Stomach smooth muscle (tissue), 2 donors: ENCODE data around the gene FANK1.
"Not testable (repeated sequence)": the region's sequence is repeated elsewhere in the genome, so short reads cannot be mapped to it uniquely, and the experiment has no call there.

ENCODE experiments used
- H3K27ac ChIP-seq: one replicate; pipeline ENCODE4 v1.7.0; 2013; ENCODE audit warnings: mild to moderate bottlenecking, low read length, inconsistent platforms
- H3K27me3 ChIP-seq, 2 donors: one replicate each; pipeline ENCODE4 v1.7.0; 2013; ENCODE audit warnings: low read length in 2 of 2; ENCODE audit not compliant: insufficient read depth in 2 of 2, control insufficient read depth in 1 of 2
- H3K36me3 ChIP-seq, 2 donors: one replicate each; pipeline ENCODE4 v1.7.0; 2013; ENCODE audit warnings: low read length in 2 of 2; ENCODE audit not compliant: control insufficient read depth in 2 of 2, insufficient read depth in 2 of 2
- H3K4me1 ChIP-seq: one replicate; pipeline ENCODE4 v1.7.0; 2013; ENCODE audit warnings: low read length; ENCODE audit not compliant: control insufficient read depth, insufficient read depth
- H3K4me3 ChIP-seq, 2 donors: one replicate each; pipeline ENCODE4 v1.7.0; 2013; ENCODE audit warnings: low read length in 2 of 2
- H3K9ac ChIP-seq, 2 donors: one replicate each; pipeline ENCODE4 v1.7.0; 2013; ENCODE audit warnings: low read length in 2 of 2, mild to moderate bottlenecking in 1 of 2
- H3K9me3 ChIP-seq, 2 donors: one replicate each; pipeline ENCODE4 v1.7.0; 2013; ENCODE audit warnings: low read length in 2 of 2; ENCODE audit not compliant: control insufficient read depth in 2 of 2
- donor health status: healthy.
- donor health status: Pancreatic carcinoma.

FANK1 gene

GRCh38 chr10:125892402-125892801 lies 4.0 kb upstream of the FANK1 start:
- not testable (repeated sequence) for H3K27ac ChIP-seq, H3K9ac ChIP-seq, H3K9me3 ChIP-seq, H3K27me3 ChIP-seq, H3K4me1 ChIP-seq, H3K4me3 ChIP-seq, H3K36me3 ChIP-seq

GRCh38 chr10:125894176-125894575 lies 2.2 kb upstream of the FANK1 start:
- H3K27me3 ChIP-seq, H3K4me1 ChIP-seq, H3K36me3 ChIP-seq, H3K4me3 ChIP-seq, H3K9ac ChIP-seq, H3K27ac ChIP-seq, H3K9me3 ChIP-seq: not testable (repeated sequence)

DNA sequence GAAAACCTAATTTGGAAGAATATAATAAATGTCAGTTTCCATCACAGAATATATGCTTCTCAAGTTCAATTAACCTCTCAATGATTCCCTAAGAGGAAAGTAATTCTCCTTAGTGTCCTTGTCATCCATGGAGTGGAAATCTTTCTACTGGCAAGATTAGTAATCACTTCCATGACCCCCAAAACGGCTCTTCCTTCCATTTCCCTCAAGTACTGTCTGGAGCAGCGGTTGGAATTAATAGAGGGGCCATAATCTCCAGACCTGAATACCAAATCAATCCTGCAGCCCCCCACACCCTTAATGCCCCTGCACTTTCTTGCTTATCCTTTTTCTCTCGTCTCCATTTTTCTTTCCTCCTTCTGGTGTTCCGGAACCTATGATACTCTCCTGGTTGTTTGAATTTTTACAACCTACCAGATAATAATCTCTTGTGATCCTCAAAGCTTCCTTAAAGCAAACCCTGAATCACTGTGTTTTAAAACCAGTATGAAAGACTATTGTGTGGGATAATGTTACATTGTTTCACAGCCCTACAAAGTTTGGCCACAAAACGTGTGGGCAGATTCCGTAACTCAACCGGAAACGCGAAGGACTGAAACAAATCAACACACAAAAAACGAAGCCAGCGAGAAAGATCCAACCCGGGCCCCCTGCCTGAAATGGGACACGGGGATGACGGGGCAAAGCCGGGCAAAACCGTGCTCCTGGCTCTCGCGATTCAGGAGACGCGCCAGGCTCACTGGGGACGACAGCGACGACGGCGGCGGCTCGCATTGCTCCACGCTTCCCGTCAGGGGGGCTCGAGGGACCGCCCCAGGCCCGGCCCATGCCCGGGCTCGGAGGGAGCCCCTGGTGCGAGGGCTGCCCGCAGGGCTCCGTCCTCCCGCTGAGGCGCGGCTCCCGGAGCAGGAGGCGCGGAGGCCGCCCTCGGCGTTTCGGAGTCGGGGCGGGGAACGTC lies 955 bp upstream of the FANK1 start:
- H3K27me3 ChIP-seq, H3K9me3 ChIP-seq, H3K4me1 ChIP-seq, H3K36me3 ChIP-seq: not testable (repeated sequence)
- Histone ChIP-seq H3K27ac (peak overlapping the region; percentile 18), H3K9ac (peak overlapping the region; percentile 37 to 75), H3K4me3 (peak overlapping the region; percentile 59 to 79)

DNA sequence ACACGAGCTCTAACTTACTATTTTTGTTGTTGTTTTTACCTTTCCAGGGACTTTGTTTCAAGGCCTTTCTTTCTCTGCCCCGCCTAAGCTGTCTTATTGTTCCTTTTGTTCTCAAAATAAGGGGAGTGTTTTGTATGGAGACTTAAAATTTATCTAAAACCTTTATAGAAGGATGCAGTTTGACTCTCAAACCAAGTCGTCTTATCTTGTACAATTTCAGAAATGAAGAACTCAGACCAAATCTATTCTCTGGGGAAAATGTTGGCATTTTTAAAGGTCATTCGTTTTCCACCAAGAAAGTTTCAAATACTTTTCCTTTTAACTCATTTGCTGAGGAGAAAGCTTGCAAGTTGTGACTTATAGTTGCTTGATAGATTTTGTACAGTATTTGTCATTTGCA lies 953 bp downstream of the FANK1 start:
- H3K27ac ChIP-seq, H3K36me3 ChIP-seq, H3K9me3 ChIP-seq, H3K4me1 ChIP-seq, H3K27me3 ChIP-seq: not testable (repeated sequence)
- H3K9ac ChIP-seq: peak overlapping the region in 1 of 2 donors; percentile 75
- H3K4me3 ChIP-seq: peak overlapping the region; percentile 79 to 82

DNA sequence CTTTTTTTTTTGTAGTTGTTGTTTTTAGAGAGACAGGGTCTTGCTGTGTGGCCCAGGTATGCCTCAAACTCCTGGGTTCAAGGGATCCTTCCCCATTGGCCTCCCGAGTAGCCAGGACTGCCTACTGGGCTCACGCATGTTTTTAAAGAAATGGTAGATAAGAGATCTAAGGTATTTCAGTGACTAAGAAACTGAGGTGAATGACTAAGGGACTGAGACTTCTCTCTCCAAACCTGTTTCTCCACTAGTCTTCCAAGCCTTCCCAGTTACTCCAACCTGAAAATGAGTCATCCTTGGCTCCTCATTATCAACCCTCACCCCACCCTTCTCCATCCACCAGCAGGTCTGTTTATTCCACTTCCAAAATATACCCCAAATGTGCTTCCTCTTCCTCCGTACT lies 4.6 kb downstream of the FANK1 start:
- H3K9me3 ChIP-seq, H3K9ac ChIP-seq, H3K4me3 ChIP-seq, H3K27ac ChIP-seq, H3K4me1 ChIP-seq, H3K36me3 ChIP-seq, H3K27me3 ChIP-seq: not testable (repeated sequence)

DNA sequence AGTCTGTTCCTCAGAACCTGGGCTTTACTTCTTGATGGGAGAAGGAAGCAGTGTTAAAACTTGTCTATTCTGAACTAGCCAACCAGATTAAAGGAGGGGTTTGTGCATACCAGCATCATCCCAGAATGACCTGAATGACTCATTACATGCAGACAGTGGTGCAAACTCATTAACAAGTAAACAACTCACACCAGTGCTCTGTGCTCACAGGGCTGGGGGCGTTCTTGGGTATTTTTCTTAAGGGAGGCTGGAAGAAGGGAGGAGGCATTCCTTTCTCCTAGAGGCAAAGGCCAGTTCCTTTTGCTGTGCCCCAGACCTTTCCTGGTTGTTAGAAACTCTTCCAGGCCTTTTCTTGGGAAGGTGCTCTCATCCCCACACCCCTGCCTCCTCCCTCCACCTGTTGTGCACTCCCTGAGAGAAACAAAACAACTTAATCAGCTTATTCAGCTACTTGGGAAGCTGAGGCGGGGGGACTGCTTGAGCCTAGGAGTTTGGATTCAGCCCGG lies 6.8 kb downstream of the FANK1 start:
- H3K4me3 ChIP-seq, H3K36me3 ChIP-seq, H3K4me1 ChIP-seq, H3K9me3 ChIP-seq, H3K27ac ChIP-seq, H3K9ac ChIP-seq, H3K27me3 ChIP-seq: not testable (repeated sequence)

GRCh38 chr10:125905069-125905994 lies 9.0 kb downstream of the FANK1 start:
- not testable (repeated sequence) for H3K4me3 ChIP-seq, H3K9me3 ChIP-seq, H3K36me3 ChIP-seq, H3K4me1 ChIP-seq, H3K27me3 ChIP-seq, H3K9ac ChIP-seq, H3K27ac ChIP-seq

DNA sequence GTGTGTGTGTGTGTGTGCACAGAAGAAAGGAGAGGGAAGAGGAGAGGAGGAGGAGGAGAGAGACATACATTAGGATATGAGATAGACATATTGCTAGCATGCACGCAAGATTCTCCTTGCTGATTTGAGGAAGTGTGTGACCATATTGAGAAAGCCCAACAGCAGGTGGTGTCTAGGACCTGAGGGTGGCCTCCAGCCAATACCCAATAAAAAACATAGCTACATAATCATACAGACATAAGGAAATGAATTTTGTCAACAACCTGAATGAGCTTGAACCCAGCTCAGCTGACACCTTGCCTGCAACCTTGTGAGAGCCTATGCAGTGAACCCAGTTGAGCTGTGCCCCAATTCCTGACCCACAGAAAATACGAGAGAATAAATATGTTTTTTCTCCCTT lies 11.2 kb downstream of the FANK1 start:
- not testable (repeated sequence) for H3K27me3 ChIP-seq, H3K9me3 ChIP-seq, H3K9ac ChIP-seq, H3K4me3 ChIP-seq, H3K27ac ChIP-seq, H3K36me3 ChIP-seq, H3K4me1 ChIP-seq

DNA sequence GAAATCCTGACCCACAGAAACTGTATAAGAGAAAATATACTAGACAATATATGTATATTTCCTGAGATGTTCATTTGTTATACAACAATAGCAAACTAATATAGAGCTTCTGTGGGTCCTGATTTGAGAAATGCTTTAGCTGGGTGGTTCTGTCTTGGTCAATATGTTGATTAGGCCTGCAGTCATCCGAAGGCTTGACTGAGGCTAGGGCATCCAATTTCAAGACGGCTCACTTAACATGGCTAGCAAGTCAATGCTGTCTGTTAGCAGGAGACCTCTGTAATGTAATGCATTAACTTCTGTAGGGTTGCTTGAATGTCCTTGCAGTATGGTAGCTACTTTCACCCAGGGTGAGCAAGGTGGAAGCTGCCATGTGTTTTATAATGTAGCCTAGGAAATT lies 12.4 kb downstream of the FANK1 start:
- H3K9me3 ChIP-seq, H3K9ac ChIP-seq, H3K27ac ChIP-seq, H3K4me3 ChIP-seq, H3K4me1 ChIP-seq, H3K36me3 ChIP-seq, H3K27me3 ChIP-seq: not testable (repeated sequence)

DNA sequence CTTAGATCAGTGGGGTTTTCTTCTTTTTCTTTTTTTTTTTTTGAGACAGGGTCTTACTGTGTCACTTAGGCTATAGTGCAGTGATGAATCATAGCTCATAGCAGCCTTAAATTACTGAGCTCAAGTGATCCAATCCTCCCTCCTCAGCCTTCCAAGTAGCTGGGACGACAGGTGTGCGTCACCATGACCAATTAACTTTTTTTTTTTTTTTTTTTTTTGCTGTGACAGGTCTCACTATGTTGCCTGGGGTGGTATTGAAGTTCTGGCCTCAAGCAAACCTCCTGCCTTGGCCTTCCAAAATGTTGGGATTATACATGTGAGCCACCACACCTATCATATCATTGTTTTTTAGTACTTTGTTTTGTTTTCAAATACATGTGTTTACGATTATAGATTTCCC lies 13.1 kb downstream of the FANK1 start:
- H3K4me3 ChIP-seq, H3K27me3 ChIP-seq, H3K9ac ChIP-seq, H3K4me1 ChIP-seq, H3K9me3 ChIP-seq, H3K27ac ChIP-seq, H3K36me3 ChIP-seq: not testable (repeated sequence)

DNA sequence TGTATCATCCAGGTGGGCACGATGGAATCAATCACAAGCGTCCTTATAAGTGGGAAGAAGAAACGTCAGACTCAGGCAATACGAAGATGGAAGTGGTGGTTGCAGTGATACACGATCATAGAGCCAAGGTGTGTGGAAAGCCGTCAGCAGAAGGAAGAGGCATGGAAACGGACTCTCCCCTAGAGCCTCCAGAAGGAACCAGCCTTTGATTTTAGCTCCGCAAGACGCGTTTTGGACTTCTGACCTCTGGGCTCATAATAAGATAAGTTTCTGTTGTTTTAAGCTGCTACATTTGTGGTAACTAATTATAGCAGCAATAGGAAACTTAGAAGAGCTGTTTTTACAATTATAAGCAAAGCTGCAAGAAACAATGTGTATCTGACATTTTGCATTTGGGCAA lies 14.8 kb downstream of the FANK1 start:
- Histone ChIP-seq H3K9ac (no peak overlapping the region), H3K27me3 (no peaks in the 10 kb centered on the region), H3K27ac (no peak overlapping the region), H3K4me1 (no peaks in the 10 kb centered on the region), H3K9me3 (no peaks in the 10 kb centered on the region), H3K36me3 (no peaks in the 10 kb centered on the region), H3K4me3 (no peak overlapping the region)
